Measurements from ENCODE around the gene TCTN1.
"Not testable (repeated sequence)": the region's sequence is repeated elsewhere in the genome, so short reads cannot be mapped to it uniquely, and the experiment has no call there.

The TCTN1 gene

DNA sequence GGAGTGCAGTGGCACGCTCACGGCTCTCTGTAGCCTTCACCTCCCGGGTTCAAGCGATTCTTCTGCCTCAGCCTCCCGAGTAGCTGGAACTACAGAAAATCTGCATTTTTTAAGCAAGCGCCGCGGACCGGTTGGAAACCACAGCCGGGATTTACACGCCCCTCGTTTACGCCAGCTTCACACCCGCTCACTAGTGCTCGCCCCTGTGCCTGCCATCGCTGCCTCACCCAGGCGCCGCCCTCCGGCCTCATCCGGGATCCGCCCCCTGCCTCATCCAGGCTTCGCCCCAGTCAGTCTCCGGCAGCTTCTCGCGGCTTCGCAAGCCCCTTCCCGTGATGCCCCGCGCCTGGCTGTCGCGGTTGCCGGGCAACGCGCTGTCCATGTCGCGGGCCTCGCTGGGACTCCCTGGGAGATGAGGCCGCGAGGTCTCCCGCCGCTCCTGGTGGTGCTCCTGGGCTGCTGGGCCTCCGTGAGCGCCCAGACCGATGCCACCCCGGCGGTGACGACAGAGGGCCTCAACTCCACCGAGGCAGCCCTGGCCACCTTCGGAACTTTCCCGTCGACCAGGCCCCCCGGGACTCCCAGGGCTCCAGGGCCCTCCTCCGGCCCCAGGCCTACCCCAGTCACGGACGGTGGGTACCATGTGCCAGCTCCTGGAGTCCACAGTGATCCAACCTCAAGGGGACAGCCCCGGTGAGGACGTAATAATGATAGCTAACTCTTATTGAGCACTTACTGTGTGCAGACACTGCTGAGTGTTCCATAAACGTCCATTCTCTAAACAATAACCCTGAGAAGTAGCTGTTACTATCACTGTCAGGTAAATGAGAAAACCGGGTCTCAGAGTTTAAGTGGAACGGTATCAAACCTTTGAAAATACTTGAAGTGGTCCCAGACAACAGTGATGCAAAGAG, at the start of gene TCTN1:
Gene TCTN1, plus strand, starts transcription at position 359 of the 914 bp plus-strand sequence. Its CDS starts 54 bp downstream, at position 413.
- peak; percentile 61 for DNase-seq (ENCODE audit: low read depth)

DNA sequence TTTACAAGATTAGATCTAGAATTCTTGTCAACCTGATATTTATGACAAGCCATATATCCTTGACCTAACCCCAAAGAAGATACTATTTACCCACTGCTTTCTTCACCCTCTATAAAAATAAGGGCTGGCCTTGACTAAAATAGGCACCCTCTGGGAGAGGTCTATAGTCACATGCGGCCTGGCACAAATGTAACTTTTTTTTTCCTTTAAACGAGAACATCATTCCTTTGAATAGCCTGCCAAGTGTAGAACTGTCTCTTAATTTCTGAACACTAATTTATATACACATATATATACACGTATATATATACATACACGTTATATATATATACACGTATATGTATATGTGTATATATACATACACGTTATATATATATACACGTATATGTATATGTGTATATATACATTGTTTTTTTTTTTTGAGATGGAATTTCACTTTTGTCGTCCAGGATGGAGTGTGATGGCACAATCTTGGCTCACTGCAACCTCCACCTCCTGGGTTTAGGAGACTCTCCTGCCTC, 49.4 kb upstream of the TCTN1 start:
- DNase-seq (ENCODE audit: low read depth): no peak

DNA sequence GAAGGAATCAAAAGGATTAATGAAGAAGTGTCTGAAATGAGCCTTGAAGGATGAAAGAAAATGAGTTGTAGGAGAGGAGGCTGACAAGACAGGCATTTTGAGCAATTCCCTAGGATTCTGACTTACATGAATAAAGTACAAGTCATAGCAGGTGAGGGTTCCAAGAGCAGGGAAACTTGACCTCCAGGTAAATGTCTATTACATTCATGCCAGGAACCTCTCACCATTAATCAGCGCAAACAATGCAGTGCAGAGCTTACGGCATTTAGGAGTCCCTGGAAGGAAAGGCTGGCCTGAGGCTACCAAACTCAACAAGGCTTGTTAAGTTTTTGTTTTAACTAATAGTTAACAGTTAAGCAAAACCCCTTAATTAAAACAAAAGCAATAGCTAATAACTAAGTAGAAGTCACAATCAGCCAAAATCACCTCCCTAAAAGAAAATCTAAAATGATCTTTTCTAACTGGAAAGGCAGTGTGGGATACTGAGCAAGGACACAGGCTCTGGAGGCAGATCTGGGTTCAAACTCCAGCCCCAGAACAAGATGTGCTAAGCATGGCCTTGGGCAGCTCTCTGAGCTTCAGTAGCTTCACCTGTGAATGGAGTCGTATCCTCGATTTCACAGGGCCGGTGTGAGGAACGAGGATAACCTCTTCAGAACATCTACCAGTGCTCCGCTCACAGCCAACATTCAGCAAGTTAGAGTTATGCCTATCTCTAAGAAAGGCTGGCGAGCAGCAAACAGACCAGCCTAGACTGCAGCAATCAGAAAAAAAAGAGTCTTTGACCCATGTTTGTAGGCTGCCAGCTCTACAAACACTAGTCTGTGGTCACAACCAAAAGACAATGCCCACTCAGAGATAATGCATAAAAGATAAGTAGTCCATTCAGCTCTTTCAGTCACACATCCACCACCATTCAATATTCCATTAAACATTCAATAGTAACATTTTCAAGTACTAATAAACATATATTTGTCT, 47.7 kb upstream of the TCTN1 start:
- no peak for DNase-seq (ENCODE audit: low read depth)

DNA sequence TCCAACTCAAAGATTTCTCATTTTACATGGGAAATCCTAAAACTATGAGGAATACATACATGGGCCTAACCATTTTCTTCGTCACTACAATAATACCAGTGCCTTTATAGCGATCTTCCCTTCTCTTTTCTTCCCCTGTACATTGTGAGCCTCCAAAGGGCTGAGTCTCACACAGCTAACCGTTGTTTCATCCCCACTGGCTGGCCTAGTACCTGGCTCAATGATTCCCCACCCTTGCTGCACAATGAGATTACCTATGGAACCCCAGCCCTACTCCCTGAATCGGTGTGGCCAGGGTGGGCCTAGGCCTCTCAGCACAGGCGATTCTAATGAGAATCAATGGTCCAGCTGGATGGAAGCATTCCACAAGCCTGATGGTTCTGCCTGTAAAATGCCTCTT, 46.9 kb upstream of the TCTN1 start:
- no peak for DNase-seq (ENCODE audit: low read depth)

DNA sequence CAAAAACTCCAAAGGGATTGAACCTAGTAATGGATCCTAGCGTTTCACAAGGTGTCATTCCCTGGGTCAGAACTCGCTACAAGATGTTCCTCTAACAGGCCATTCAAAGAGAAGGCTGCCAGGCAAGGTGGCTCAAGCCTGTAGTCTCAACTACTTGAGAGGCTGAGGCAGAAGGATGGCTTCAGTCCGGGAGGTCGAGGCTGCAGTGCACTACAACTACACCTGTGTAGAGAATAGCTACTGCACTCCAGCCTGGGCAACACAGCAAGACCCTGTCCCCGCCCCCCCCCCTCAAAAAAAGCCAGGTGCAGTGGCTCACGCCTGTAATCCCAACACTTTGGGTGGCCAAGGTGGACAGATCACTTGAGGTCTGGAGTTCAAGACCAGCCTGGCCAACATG, 45.2 kb upstream of the TCTN1 start:
- DNase-seq (ENCODE audit: low read depth): no peak

DNA sequence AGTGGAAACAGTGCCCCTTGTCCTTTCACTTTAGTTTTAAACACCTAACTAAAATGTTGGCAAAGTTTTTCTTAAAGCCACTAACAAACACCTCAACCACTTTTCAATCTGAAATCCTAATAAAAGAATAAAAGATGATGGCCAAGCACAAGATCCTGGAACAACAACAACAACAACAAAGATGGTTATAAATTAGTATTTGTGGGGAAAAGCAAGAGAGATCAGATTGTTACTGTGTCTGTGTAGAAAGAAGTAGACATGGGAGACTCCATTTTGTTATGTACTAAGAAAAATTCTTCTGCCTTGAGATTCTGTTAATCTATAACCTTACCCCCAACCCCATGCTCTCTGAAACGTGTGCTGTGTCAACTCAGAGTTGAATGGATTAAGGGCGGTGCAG, 44.1 kb upstream of the TCTN1 start:
- not testable (repeated sequence) for DNase-seq (ENCODE audit: low read depth)

DNA sequence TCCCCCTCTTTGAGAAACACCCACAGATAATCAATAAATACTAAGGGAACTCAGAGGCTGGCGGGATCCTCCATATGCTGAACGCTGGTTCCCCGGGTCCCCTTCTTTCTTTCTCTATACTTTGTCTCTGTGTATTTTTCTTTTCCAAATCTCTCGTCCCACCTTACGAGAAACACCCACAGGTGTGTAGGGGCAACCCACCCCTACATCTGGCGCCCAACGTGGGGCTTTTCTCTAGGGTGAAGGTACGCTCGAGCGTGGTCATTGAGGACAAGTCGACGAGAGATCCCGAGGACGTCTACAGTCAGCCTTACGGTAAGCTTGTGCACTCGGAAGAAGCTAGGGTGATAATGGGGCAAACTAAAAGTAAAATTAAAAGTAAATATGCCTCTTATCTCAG, 43.1 kb upstream of the TCTN1 start:
- not testable (repeated sequence) for DNase-seq (ENCODE audit: low read depth)

DNA sequence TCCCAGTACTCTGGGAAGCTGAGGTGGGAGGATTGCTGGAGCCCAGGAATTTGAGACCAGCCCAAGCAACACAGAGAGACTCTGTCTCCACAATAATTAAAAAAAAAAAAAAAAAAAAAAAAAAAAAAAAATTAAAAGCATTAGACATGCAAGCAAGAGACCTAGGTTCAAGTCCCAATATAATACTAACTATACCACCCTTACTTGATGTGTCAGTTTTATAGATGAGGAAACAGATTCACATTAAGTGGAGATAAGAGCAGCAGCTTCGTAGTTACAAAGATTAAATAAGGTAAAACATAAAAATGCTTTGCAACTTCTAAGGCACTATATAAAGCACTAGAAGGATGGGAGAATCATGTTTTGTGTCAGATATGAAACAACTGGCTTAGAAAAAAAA, 39.9 kb upstream of the TCTN1 start:
- DNase-seq (ENCODE audit: low read depth): no peak

DNA sequence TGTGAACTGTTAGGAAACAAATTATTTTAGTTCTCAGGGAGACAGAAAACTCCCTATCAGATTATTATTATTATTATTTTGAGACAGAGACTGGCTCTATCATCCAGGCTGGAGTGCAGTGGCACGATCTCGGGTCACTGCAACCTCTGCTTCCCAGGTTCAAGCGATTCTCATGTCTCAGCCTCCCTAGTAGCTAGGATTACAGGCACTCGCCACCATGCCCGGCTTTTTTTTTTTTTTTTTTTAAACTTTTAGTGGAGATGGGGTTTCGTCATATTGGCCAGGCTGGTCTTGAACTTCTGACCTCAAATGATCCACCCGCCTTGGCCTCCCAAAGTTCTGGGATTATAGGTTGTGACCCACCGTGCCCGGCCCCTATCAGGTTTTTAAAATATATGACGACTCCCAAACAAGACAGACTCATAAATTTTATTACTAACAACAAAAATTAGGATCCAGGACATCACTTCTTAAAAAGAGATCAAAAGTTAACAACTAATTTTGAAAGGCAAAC, 39.2 kb upstream of the TCTN1 start:
- DNase-seq (ENCODE audit: low read depth): not testable (repeated sequence)

DNA sequence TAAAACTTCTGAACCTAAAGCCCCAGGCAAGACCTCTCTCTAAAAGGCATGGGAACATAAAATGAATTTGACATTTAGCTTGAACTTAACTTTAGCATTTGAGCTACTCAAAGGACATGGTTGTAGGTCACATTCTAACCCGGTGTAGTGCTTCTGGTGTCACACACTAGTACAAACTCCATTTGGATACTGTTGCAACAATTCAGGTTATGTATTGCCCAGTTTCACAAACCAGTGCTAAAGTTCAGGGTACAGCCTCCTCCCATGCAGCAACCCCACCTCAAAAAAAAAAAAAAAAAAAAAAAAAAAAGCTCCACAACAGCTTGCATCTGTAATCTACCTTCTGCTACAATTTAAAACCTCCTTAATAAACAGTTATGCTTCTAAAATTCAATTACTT, 38.6 kb upstream of the TCTN1 start:
- no peak for DNase-seq (ENCODE audit: low read depth)

DNA sequence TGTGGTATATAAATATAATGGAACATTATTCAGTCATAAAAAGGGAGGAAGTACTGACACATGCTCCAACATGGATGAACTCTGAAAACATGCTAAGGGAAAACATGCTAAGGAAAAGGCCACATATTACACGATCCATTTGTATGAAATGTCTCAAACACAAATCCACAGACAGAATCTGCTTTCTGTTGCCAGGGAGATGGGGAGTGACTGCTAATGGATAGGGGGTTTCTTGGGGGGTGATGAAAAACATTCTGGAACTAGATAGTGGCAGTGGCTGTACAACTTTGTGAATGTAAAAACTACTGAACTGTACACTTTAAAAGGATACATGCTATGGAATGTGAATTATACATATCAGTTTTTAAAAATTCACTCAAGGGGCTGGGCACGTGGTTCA, 37.4 kb upstream of the TCTN1 start:
- no peak for DNase-seq (ENCODE audit: low read depth)

DNA sequence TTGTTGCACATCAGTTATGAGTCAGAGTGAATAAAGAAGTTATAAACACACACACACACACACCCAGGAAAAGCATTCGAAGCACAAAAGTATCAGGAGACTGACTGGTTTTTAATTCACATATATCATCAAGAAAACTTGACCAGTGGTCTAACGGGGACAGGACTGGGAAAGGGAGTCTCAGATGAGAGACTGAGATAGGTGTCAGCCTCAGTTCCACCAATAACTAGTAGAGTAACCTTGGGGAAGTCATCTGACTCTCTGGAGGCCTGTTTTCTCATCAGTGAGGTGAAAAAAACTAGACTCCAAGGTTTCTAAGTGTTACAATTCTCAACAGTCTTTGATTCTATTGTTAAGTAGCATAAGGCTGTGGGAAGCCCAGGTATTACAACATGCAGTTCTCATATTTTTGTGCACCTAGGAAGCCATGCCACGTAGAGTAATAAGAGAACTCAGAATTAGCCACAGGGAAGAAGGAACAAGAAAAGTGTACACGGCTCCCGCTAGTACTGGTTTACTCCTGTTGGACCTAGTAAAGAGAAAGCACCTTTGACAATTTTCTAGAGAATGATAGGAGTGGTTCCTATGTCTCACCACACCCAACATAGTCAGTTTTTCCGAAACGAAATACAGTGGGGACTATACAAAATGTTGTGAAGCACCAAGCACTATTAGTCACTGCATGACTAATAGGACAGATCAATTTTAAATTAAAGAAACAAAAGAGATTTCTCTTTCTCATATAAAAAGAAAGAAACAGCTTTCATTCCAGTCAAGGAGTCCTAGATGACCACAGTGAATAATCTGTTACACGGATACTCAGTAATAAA, 35.9 kb upstream of the TCTN1 start:
- DNase-seq (ENCODE audit: low read depth): peak; percentile 58

DNA sequence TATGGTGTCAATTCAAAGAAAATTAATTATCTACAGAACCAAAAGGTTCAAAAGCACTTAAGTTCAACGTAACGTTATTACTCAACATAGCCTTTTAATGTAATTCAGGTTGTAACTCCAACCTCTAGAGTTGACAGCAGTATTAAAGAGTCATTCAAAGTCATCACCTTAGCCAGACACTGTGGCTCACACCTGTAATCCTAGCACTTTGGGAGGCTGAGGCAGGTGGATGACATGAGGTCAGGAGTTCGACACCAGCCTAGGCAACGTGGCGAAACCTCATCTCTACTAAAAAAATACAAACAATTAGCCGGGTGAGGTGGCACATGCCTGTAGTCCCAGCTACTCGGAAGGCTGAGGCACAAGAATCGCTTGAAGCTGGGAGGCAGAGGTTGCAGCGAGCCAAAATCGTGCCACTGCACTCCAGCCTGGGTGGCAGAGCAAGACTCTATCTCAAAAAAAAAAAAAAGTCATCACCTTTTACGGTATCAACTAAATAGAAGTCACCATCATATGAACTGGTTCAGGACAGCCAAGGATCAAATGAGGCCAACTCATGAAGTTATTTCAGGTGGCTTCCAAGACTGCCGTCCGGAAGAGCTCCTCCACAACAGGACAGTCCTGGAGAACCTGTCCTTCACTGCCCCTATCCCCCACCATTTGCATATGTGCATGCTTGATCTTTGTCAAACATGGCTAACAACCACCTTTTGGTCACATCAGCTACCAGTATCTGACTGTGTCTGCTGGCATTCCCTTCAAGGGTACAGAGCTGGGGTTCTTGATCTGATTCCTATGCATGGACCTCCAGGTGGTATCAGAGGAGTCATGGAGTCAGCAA, 35.0 kb upstream of the TCTN1 start:
- no peak for DNase-seq (ENCODE audit: low read depth)

DNA sequence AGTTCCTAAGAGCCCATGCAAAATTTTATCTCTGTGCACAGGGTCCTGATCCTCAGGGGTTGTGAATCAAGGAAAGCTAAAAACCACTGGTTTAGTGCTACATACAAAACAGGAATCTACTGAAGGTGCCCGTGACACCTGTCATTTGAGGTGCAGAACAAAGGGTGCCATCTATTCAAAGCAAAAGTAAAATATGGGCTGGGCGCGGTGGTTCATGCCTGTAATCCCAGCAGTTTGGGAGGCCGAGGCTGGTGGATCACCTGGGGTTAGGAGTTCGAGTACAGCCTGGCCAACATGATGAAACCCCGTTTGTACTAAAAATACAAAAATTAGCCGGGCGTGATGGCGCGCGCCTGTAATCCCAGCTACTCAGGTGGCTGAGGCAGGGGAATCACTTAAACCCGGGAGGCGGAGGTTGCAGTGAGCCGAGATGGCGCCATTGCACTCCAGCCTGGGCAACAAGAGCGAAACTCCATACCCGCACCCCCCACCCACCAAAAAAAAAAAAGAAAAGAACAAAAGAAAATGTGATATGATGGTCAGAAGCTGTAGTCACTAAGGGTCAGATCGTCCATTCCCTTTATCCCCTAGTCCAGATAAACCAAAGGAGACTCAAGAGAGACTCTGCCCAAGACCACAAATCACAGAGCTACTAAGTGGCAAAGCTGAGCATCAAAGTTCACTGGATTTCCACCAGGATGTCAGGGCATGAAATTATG, 34.2 kb upstream of the TCTN1 start:
- no peak for DNase-seq (ENCODE audit: low read depth)

DNA sequence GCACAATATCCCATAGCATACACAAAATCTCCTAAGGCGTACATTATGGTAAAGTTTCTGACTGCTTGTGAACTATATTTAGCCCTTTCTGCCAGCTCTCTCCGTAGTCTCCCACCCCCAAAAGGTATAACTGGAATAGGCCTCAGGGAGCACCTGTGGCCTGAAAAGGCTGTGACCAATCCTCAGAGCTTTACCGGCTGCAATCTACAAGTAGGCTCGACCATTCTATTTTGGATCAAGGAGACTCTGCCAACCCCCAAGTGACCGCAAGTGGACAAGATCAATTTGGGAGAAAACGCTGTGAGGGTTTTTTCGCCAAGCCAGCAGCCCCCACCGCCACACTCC, 32.0 kb upstream of the TCTN1 start:
- DNase-seq (ENCODE audit: low read depth): no peak

DNA sequence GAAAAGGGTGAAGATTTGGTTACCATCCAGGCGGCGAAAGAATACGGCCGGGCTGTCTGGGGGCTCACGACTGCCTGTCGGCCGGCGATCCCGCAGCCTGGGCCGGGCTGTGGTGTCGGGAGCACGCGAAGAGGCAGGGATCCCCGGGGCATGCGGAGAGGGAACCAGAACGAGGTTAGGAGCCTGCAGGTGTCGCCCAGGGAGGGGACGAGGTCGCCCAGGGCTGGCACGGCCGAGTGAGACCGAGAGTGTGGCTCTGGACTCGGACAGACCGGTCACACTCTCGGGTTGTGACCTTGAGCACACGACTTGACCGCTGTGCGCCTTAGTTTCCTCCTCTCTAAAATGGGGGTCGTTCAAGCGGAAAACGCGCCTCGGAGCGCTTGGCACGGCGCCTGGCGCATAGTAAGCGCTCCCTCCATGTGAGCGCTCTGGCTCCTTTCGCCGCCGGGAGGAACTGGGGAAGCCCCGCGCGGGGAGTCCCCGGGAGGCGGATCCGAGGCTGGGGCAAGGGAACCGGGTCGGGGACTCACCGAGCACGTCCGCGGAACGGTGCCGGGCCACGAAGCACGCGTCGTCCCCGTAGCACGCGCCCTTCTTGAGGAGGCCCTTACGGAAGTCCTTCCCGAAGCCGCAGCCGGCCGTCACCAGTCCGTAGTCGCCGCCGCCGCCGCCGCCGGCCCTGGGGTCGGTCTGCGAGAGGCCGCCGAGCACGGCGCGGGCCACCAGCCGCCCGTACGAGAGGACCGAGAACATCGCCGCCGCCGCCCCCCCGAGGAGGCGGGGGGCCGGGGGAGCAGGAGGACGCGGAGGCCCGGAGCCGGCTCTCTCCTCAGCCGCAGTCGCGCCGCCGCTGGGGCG, 31.4 kb upstream of the TCTN1 start:
- DNase-seq (ENCODE audit: low read depth): no peak

DNA sequence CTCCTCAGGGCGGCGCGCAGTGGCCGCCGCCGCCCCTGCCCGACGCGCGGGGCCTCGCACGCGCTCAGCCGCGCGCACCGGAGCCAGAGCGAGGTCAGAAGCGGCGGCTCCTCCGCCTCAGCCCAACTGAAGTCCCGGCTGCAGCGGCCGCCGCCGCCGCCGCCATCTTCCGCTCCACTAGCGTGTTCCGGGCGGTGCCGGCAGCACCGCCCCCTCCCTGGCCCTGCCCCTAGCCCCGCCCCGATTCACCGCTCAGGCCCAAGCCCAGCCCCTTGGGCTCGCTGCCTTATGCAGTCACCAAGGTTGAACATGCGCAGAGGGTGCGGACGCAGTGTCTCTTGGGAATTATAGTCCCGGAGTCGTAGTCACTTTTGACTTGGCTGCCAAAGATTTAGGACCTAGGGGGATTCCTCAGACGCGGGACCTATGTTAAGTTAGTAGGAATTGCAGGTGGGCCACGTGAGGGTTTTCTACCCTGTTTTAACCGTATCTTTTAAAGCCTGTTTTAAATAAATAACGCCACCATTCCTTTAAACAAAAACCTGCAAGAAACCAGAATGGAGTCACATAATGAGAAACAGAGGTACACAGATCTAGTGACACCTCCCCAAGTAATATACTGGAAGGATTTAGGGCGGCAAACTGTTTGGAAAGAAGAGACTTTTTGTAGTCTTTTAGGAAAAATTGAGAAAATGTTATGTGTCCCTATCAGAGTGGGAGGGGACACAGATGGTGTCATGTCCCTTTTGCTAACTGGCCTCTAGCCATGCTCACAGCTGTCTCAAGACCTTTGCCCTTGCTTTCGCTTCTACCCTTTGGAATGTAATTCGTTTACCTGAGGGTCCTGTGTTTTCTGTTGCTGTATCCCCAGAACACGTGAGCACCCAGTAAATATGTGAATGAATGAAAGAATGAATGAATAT, 30.5 kb upstream of the TCTN1 start, which contains the start of gene PPTC7:
Gene PPTC7, minus strand, starts transcription at position 182 of the 923 bp plus-strand sequence. CDS start 287 bp downstream, outside the sequence.
- DNase-seq (ENCODE audit: low read depth): no peak
